Measurements from ENCODE around the gene RAD51D.

GRCh38 chr17:35162755-35163154 is 43.1 kb upstream of the RAD51D start:
- TF ChIP-seq CTCF (IDR thresholded peaks at IDR 0.05) (no peak), POLR2A (IDR thresholded peaks at IDR 0.05) (no peak)
